Activated CD4-positive, alpha-beta T cell treated with anti-CD3 and anti-CD28 coated beads, Interleukin-10, Interleukin-2, amounts not matched to agents 100 ng/mL and 50 ng/mL, durations not matched to agents 16 hours and 8 hours (primary cell): Measurements from ENCODE around the gene P2RY14.

ENCODE experiments used
- DNase-seq: peaks from one replicate; pipeline ENCODE4 v3.0.0-alpha.2; 2020

P2RY14 gene

DNA sequence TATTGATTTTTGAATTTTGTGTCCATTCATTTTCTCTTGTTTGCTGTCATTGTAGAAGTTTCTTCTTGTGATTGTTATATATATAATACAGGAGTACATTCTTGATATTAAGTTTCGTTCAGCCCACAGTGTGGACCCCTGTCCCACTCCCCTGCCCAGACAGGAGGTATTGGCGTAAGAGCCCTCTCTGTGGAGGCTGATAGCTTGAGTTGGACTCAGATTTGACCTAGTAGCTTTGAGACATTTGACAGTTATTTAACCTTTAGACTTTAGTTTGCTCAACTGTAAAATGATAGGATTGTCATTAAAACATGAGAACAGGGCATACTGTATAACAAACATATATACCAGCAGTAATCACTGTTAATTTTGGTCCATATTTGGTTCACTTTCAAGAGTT, 102.4 kb downstream of the P2RY14 start:
- DNase-seq, result no peak

DNA sequence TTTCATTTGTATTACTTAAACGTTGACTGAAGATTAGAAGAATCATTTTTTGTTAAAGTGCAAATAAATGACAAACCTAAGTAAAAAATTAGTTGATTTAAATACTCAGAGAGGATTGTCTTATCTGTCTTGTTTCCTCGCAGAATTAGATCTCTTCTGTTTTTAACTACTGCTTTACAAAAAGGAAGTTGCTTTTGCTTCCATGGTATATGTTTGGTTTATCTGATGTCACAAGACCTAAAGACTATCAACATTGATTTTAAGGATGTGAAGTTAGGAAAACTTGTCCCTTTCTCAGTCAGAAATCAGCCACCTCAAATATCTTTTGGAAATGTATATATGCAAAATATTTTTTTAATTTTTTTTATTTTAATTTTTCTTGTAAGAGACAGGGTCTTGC, 104.0 kb downstream of the P2RY14 start:
- no peak for DNase-seq

DNA sequence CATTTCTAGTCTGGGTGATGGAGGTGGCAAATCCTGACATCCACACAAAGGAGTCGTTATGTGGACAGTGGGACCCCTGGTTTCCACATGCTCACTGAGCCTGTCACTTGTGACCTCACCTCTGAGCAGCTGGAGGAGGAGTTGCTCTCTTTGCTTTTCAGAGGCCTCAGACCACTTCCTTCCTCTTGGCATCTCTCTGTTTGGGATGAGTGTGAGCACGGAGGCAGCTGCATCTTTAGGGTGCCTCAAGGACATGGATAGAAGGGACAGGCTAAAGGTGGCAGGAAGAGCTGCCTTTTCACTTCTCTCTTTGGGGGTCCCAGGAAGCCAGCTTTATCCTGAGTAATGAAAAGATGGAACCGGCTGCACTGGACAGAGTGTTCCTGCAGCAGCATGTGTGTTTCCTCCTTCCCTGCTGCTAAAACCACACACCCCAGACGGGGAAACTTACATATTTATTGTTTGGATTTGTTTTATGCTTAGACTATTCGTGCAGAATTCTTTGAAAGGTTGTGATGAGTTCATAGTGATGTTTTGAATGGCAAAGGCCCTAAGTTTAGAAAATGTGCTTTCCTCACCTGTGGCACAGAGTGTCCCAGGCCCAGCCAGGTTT, 107.1 kb downstream of the P2RY14 start:
- DNase-seq, result peak; percentile 87

DNA sequence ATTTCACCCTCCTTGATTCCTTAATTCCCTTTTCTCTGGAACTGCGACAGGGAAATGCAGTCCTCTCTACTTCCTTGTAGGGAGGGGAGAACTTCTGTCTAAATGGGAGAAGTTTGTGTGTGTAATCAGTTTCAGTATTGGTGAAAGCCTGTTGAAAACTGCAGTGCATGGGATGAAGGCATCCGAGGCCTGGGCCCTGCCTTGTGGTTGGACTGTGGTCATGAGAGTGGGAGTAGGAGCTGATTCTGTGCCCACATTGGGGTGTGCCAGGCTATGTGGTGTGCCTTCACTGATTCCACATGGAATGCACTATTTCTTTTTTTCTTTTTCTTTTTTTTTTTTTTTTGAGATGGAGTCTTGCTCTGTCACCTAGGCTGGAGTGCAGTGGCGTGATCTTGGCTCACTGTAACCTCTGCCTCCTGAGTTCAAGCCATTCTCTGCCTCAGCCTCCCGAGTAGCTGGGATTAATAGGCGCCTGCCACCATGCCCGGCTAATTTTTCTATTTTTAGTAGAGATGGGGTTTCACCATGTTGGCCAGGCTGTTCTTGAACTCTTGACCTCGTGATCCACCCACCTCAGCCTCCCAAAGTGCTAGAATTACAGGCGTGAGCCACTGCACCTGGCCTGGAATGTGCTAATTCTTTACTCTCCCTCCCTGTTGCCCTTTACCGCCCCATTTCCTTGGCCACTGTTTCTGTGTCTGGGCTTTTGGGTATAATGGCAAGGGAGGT, 108.2 kb downstream of the P2RY14 start:
- DNase-seq, result peak; percentile 77

DNA sequence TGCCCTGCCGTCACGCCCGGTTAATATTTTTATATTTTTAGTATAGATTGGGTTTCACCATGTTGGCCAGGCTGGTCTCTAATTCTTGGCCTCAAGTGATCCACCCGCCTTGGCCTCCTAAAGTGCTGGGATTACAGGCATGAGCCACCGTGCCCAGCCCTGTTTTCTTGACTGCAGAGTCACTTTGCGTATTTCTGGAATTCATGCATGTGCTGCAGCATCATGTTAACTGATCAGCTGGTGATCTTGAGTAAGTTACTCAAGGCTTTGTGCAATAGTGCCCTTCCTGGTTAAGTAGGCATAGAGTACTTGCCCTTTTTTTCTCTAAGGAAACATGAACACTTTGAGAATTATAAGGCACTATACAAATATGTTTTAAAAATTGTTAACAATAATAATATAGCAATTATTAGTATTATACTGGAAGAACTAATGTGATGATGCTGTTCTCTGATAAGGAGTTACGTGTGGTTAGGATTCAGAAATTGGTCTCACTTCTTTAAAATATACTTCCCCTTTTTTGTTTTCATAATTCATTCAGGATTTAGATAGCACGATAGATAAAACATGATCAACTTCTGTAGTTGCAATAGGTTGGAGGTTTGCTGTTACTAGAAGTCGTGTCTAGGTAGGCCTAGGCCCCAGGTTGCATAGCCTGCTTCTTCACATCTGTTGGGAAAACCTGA, 108.9 kb downstream of the P2RY14 start:
- DNase-seq, result no peak

DNA sequence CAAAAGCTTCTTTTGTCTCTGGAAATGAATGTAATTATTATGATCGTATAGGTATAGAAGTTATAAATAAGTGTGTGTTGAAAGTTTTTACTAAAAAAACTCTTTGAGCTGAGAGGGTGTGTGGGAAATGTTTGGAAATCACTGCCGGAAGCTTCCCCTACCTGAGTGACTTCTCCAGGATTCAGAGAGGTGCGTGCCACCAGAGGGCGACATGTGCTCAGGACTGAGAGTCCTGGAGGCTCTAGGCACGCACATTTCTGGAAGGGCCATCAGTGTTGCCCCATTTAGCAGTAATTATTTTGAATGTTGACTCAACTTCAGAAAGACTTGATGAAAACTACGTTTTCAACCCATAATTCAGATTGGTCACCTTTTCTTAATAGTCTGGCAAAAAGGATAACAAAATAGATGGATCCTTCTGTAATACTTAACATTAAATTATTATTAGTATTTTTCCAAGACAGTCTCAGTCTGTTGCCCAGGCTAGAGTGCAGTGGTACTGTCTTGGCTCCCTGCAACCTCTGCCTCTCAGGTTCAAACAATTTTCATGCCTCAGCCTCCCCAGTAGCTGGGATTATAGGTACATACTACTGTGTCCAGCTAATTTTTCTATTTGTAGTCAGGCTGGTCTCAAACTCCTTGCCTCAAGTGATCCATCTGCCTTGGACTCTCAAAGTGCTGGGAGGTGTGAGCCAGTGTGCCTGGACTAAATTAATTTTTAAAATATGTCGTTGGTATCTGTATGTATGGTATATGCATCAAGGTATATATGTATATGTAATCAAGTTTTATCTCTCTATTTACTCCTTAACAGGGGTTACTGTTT, 109.9 kb downstream of the P2RY14 start:
- peak; percentile 88 for DNase-seq

DNA sequence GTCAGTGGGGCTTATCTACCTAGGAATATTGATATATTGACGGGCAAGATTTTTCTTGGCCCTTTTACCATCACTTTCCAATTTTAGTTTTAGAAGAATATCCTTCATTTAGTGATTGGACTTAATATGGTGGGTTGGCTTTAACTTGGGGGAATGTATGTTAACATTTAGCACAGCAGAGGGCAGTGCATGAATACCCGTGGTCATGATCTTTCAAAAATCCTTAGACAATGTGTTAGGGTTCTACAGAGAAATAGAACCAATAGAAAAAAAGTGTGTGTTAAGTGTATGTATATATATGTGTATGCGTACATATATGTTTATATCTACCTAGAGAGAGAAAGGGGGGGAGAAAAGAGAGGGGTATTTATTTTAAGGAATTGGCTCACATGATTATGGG, 112.2 kb downstream of the P2RY14 start:
- no peak for DNase-seq

DNA sequence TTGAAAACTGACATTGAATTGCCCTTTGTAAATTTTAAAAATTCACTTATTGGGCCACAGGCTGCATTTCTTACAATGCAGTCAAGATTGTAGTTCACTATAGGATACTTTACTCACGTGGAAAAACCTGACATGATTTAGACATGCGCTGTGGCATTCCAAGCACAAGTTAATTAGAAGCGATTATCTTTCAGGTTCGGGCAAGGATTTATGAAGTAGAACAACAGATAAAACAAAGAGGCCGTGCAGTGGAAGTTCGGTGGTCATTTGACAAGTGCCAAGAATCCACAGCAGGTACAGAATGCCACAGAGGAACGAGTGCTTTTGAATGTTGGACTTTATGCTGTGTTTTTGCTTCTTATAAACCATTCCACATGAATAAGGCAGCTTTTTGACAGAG, 113.1 kb downstream of the P2RY14 start:
- no peak for DNase-seq
